ENCODE measurements around the gene C10orf90.

DNA sequence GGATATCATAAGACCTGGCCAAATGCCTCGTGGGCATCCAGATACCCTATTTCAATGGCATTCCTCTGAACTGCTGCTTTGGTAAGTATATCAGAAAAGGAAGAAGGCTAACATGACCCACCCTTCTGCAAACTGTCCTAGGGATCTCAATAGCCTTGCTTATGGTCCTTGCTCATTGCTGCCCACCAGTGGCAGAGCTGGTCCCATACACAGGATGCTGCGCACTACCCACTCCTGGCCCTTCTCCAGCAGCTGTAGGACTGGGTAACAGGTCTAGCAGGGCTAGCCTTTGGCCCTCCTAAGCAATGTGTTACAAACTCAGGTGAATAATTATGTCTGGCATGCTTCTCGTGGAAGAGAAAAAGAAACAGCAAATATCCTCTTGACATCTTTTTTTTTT lies 72.5 kb downstream of the C10orf90 start:
- TF ChIP-seq, protein P1, sequence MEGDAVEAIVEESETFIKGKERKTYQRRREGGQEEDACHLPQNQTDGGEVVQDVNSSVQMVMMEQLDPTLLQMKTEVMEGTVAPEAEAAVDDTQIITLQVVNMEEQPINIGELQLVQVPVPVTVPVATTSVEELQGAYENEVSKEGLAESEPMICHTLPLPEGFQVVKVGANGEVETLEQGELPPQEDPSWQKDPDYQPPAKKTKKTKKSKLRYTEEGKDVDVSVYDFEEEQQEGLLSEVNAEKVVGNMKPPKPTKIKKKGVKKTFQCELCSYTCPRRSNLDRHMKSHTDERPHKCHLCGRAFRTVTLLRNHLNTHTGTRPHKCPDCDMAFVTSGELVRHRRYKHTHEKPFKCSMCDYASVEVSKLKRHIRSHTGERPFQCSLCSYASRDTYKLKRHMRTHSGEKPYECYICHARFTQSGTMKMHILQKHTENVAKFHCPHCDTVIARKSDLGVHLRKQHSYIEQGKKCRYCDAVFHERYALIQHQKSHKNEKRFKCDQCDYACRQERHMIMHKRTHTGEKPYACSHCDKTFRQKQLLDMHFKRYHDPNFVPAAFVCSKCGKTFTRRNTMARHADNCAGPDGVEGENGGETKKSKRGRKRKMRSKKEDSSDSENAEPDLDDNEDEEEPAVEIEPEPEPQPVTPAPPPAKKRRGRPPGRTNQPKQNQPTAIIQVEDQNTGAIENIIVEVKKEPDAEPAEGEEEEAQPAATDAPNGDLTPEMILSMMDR (IDR thresholded peaks at IDR 0.05; ENCODE audit: insufficient read depth, low read length, poor library complexity, severe bottlenecking): peak; percentile 34
- no peak for TF ChIP-seq EZH2phosphoT487 (conservative IDR thresholded peaks at IDR 0.05; ENCODE audit: low read length)

Measured in SU-DHL-6 (cell line).